AG09319 (cell line): ENCODE results near the gene TTYH3.
"Not testable (repeated sequence)": the region's sequence is repeated elsewhere in the genome, so short reads cannot be mapped to it uniquely, and the experiment has no call there.

Source experiments
- DNase-seq: peaks from one replicate; pipeline ENCODE4 v3.0.0-alpha.2; 2010; ENCODE audit warnings: low read depth; ENCODE audit errors: extremely low read depth
- CTCF ChIP-seq: IDR thresholded peaks from 2 replicates; pipeline ENCODE4 v1.5.1; 2011; ENCODE audit warnings: low read depth, mild to moderate bottlenecking, inconsistent platforms, low read length, moderate library complexity

The TTYH3 gene

DNA sequence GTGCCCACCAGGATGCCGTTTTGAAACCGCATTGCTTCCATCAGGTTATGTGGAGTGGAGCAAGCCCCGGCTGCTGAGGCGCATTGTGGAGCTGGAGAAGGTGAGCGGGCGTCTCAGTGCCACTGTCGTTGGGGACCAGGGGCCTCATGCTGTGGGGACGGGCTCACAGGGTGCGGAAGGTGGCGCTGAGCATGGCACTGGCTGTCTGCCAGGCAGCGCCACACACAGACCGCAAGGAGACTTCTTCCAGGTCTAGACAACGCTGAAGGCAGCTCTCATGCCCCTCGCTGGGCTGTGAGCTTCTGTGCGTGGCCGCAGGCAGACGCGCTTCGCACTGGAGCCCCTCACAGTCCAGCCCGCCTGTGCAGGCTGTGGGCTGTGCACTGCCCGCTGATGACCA is 44.0 kb upstream of the TTYH3 start:
- no peak for TF ChIP-seq CTCF
- no peak for DNase-seq

- no peak for DNase-seq
- TF ChIP-seq CTCF: no peak
Measured at GRCh38 chr7:2589341-2589740, 42.4 kb upstream of the TTYH3 start.

- DNase-seq: not testable (repeated sequence)
Measured at GRCh38 chr7:2589941-2590340, 41.8 kb upstream of the TTYH3 start.

DNA sequence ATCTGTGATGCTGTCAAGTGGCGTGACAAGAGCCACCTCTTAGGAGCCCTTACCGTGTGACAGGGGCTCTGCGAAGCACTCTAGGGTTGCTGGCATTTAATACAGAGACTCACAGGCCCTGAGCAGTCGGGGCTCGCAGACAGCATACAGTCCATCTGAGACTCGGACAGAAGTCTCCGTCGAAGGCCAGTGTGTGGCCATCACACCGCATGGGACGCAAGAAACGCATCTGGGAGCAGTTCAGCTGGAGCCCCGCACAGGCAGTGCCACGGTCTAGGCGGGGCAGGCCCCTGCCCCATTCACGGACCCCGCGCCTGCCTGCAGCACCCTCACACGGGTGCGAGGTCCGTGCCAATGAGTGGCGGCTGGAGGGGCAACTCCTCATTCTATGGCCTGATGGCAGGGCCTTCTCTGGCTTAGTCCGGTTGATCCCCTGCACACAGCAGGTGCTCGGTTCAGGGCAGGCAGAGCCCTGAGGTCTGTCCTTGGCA is 39.4 kb upstream of the TTYH3 start:
- no peak for DNase-seq
- TF ChIP-seq CTCF: no peak

DNA sequence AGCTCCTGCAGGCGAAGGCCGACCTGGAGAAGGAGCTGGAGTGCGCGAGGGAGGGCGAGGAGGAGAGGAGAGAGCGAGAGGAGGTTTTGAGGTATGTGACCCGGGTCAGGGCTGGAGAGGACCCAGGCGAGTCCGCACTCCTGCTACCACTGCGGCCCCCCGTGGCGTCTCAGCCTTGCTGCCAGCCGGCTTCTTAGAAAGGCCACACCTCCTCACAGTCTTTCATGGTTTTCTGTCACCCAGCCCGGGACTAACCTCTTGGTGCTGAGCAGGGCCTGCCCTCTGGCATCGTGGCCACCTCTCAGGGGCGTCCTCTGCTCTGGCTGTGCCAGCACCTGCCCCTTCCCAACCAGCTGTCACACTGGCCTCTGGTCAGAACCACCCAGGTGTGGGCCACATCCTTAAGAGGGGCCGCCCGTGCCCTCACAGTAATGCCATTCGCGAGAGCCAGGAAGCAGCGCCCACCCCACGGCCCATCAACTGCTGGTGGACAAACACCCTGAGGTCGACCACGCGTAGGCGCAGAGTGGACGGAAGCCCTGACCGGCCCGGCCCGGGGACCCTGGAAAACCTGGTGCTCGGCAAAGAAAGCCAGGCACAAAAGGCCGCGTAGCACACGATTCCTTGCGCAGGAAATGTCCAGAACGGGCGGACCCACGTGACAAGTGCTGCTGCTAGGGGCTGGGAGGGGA is 38.6 kb upstream of the TTYH3 start:
- no peak for DNase-seq

DNA sequence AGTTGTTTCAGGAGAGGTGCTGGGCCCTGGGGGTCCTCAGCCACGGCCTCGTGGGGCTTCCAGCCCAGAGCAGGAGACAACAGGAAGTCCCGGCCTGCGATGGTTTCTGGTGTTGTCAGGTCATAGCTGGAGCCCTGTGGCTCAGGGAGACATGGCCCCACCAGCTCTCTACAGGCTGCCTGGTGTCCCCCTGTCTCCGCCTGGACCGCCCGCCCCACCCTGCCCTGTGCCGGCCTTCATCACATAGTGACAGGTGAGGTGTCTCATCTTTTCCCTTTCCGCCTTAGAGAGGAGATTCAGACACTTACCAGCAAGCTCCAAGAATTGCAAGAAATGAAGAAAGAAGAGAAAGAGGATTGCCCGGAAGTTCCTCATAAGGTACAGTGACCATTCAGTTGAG is 37.2 kb upstream of the TTYH3 start:
- no peak for DNase-seq

More for the DNA sequence above, 38.6 kb upstream of the TTYH3 start:
- no peak for TF ChIP-seq CTCF

GRCh38 chr7:2595258-2595860 is 36.4 kb upstream of the TTYH3 start:
- no peak for TF ChIP-seq CTCF
- DNase-seq: no peak

More for the DNA sequence above, 37.2 kb upstream of the TTYH3 start:
- no peak for TF ChIP-seq CTCF
